NCI-H226 (cell line): ENCODE data around the gene BIN1.

Experiments used
- DNase-seq: peaks from one replicate; pipeline ENCODE4 v3.0.0-alpha.2; 2015

The BIN1 gene

DNA sequence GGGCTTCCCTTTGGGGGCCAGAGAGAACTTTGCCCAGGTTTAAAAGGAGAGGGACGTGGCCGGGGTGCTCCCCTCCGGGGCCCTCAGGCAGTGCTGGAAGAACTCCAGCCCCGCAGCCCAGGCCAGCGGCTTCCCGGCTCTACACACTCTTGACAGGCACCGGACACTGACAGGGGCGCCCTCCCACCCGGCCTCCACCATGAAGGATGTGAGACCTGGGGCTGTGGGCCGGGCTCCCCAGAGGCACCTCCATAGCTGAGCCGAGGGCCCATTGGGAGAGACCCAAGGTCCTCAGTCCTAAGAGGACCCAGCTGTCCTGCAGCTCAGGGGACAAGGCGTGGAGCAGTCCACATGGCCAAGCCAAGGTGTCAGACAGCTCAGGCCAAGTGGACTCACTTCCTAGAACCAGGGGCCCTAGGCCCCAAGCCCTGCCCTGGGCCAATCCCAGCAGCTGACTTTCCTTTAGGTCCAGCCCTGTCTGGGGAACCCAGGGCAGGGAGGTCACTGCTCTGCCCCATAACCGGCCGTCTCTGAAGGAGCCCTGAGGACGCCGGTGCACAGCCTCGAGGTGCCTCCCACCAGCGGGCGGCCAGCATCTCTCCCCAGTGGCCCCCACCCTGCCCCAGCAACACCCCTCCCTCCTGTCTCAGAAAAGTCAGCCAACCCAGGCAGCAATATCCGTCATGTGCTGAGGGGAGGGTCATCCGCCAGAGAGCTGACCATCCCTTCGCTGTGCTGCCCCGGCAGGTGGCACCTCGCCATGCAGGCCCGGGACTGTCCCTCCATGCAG lies 51.8 kb downstream of the BIN1 start:
- no peak for DNase-seq

DNA sequence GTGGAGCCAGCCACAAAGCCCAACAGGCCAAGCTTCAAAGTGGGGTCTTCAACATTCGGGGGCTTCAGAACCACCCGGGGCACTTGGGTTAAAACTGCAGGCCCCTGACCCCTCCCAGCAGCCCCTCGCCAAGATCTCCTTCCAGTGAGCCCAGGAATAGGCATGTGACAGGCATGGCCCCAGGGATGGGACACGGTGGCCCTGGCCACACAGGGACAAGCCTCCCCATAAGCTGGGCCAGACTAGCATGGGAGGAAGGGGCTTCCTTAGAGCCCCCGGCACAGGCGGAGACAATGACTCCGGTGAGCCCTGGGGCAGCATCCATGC lies 52.4 kb downstream of the BIN1 start:
- DNase-seq, result no peak

DNA sequence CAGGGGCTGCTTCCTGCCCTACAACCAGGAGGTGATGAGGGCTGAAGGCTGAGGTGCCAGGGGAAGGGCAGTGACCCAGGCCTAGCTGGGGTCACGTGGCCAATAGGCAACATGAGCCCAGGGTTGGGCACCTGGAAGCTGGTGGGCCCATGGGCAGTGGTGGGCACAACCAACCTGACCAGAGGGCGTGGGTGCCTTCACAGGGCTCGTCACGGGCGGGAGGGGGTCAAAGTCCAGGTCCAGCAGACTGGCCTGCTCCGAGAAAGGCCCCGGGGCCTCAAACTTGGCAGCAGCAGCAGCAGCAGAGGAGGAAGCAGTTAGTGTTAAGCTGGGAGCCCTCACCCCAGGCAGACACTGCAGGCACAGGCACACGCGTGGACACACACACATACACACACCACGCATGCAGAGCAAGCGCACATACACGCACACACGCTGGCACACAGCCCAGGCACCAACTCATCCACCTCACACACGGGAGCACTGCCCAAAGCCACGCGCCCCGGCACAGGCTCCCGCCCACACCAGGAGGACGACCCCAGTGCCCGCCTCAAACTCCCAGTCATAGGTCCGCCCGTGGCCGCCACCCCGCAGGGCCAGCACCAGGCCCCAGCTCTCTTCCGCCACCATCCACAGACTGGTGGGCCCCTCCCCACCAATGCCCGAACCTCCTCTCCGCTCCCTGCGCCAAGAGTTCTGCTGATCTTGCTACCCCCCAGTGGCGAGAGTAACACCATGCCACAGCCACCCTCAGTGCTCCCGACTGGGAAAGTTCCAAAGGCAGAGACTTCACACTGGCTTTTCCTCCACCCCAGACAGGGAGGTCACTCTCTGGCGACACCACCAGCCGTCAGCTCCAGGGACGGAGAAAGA lies 53.0 kb downstream of the BIN1 start:
- no peak for DNase-seq

DNA sequence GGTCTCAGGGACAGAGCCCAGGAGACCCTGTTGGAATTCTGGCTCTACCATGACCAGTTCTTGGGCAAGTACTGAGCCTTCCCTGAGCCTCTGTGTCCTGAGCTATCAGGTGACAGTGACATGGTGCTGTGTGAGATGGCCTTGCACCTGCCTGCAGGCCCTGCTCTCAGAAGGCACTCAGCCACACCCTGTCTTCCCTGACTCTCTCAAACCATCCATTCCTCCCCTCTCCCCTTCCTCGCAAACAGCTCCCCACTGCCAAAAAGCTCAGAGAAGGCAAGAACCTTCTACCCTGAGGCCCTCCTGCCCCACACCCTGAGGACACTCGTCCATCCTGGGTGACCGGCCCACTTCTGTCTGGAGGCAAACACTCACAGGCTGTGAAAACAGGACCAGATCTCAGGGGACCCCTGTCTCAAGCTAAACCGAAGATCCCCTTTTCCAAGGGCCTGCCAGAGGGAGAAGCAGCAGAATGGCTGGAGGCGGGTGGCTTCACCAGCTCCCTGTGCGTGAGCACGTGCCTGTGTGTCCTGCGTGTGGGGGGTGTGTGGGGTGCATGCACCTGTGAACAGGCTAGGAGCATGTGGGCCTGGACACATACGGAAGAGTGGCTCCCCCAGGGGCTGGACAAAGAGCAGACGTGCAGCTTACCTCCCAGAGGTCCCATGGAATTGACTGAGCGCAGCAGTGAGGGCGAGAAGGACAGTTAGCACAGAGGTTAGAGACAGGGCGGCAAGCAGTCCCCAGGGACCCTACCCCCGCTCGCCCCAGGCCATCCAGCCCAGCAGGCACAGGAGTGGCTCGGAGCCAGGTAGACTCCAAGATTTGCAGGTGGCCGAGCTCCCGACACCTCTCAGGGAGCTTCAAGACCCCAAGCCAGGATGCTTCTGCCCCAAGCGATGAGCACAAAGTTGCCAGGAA lies 53.9 kb downstream of the BIN1 start:
- no peak for DNase-seq

DNA sequence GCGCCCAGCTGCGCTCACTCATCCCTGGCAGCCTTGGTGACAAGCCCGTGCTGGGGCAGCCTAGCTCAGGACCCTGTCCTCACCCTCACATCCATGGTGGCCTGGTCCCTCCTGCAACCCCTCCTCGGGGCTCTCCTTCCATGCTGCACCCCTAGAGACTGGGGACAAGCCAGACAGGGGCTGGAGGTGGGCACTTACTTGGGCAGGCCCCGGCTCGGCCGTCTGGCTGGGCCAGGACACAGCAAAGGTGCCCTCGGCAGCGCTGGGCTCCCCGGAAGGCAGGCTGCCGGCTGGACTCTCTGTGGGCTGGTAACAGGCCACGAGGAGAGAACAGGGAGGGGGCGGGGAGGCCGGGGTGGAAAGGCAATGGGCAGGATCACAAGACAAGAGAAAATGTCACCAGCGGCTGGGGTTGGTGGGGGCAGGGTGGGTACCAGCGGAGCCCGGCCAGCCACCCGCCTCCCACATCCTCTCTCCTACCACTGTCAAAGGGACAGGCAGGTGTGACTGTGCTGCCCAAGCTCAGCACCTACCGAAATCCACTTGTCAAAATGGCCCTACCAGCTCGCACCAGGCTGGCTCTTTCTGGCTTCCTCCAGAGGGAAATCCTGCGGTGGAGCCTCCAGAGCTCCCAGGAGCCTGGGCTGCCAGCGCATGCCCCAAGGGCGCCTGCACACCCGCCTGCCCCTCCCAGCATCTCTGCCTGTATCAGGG lies 54.7 kb downstream of the BIN1 start:
- DNase-seq, result no peak

DNA sequence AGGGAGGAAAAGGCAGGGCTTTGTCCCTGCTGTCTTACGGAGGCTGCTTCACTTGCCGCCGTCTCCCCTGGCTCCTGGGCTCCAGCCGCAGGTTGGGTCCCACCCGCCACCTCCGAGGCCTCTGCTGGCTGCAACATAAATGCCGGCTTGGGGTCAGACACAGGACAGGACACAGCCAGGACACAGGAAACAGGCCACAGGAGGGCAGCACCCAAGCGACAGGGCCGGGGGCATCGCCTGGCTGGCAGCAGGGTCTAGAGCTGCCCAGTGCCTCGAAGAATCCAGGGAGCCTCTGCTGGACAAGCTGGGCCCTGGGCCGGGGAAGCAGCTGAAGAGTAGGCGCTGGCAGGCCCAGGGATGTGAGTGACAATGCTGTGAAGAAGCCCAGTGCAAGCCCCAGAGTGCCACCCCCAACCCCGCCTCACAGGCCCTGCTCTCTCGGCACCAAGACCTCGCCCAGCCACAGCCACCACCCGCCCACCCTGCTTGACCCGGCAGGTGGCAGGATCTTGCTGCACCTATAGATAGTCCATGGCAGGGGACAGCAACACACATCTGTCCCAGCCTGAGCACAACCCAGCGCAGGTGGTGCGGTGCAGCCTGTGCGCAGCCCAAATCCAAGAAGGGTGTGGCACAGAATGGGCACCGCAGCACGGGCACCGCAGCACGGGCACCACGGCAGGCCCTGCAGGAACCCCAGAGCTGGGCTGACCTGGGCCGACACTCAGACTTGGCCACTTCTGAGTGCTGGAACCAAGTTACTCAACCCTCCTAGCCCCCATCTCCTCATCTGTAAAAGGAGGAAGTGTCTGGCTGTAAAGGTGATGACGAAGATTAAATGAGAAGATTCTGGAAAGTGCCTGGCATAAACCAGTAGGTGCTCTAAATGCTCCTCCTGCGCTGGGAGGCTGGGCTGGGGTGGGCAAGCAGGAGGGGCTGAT lies 55.6 kb downstream of the BIN1 start:
- no peak for DNase-seq

DNA sequence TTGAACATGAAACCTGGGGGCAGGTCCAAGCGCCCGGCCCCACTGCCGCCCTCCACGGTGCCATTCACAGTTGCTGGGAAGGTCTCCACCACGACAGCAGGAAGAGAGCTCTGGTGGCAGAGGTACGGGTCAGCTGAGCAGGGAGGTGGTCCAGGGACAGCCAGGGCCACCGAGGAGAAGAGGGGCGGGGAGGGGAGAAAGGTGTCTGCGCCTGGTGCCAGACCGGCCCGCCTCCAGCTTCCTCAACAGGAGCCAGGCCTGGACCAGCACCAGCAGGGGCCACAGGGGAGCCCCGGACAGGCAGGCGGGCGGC lies 56.2 kb downstream of the BIN1 start:
- no peak for DNase-seq

DNA sequence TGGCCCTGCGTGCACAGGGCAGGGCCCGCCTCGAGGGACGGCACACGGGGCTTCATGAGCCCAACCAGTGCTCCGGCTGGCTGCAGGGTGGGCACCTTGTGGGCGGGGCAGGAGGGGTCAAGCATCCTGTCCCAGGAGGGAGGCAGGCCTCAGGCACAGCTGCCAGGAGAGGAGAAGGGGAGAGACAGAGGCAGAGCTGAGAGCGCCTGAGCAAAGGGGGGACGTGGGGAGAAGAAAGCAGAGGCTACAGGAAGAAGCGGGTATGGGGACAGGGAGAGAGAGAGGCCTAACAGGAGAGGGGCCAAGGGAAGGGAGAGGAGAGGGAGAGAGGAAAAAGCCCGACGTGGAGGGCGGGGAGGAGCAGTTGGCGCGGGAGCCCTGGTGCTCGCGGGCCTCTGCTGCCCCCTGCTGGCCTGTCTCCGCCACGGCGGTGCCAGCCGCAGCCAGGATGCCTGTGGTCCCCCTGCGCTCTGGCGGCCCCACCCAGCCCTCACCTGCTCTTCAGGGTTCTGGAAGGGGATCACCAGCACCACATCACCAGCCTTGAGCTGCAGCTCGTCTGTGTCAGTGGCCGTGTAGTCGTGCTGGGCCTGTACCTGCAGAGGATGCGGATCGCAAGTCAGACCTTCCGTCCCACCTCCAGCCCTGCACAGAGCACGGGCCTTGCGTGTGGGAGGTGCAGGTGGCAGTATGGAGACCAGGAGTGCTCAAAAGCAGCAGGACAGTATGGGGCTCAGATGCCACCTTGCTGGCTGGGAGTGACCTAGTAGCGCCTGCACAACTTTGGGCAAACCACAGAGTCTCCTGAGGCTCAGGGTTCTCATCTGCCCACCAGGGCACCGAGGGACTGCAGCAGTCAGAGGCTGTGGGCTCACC lies 56.8 kb downstream of the BIN1 start:
- no peak for DNase-seq

DNA sequence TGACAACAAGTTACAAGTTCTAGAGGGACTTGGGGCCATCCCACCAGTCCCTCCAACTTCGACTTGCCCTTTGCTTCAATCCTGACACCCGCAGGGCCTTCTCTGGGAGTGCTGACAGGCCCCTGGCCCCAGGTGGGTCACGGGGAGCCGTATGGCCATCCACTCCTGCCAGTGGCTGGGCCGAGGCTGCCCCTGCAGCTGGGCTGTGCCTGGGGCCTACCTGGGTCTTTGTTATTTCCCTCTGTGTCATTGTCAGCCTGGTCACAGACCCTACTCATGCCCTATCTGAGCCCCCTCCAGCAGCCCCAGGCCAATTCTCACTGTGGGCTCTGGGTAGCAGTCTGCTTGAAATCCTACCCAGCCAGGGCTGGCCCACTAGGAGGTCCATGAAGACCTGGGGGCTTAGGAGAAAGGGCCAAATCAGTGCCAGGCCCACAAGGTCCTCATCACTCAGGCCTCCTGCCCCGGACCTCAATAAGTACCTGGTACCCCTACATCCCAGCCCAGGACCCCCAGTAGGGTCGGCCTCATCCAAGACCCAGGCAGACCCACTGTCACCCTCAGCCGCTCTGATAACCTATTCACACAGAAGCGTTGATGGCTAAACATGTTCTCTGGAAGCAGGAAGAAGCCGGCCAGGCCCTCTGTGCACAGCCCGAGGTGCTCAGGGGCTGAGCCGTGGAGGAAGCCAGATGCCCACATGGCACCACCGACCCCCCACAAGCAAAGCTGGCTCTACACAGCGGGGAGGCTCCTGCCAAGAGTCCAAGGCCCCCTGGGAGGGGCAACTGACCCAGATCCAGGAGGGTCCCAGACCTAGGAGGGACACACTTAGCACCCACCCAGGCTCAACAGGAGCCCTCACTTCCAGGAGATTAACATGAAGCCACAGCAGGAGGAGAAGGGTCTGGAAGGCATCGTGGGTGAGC lies 57.7 kb downstream of the BIN1 start:
- no peak for DNase-seq

DNA sequence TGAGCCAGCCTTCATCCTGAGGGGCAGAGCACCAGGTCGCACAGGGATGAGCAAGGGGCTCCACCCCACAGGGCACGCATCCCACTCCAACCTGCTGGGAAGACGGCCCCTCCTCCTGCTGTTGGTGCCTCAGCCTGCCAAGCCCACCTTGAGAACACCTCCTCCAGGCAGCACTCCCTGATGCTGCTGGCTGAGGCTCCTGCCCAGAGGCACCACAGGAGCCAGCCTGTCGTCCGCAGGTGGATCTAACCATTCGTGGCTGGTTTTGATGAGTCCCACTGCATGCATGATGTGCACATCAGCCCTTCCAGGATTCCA lies 58.4 kb downstream of the BIN1 start:
- no peak for DNase-seq

DNA sequence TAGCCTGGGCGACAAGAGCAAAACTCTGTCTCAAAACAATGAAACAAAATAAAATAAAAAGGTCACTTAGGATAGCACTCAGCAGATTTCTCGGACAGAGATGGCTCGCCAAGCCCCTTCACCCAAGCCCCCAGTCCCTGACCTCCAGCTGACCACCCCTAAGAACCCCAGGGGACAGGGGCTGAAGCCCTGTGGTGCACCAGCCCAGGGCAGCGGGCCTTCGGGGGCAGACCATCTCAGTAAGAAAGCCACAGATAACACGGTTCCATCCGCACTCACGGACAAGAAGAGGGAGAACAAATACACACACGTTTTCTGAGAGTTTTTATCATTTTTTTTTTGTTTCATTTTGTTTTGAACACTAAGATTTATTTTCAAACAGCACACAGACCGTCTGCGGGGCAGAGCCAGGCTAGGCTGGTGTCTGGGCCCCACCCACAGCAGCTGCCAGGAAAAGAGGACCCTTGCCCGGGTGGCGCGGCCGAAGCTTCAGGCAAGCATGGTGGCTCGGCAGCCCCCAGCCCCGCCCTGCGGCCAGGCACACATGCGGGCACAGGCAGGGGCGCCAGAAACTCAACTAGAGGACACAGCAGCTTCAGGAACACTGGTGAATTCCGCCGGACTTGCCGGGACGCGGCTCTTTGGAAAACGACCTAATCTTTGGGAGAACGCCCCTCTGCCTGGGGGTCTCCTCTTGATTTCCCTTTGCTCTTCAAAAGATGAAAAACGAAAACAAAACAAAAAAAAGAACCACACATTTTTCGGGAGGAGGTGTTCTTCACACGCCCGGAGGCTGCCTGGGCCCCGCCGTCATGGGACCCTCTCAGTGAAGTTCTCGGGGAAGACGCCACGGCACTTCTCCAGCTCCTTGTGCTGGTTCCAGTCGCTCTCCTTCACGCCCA lies 59.0 kb downstream of the BIN1 start:
- no peak for DNase-seq

DNA sequence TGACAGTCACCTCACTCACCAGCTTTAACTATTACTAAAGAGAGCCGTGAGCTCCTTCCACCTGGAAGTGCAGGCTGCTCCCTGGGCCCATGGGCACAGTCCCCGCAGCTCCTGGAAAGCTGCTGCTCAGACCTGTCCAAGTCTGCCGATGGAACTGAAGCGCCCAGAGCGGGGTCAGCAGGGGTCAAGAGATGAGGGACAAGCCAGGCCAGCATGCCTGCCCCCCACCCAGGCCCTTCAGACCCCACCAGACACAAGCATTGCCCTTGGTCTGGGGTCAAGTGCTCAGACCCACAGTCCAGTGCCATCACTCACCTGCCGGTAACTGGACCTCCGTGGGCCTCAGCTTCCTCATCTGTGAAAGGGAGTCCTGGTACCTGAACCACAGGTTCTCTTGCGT lies 59.9 kb downstream of the BIN1 start:
- DNase-seq, result no peak

DNA sequence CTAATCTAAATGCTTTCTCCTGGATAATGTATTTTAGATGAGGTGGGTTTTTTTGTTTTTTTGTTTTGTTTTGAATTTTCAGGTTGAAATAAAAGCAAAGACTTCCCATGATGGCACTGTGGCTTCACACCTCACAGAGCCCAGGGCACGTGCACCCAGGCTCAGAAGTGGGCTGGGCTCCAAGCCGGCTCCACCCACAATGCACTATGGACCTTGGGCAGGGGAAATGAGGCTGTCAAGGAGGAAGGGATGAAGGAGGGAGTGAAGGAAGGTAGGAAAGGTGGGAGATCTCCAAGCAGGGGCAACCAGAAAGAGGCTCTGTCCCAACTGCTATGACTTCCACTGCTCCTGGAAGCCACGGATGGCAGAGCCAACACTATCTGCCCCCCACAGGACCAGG lies 60.4 kb downstream of the BIN1 start:
- no peak for DNase-seq

DNA sequence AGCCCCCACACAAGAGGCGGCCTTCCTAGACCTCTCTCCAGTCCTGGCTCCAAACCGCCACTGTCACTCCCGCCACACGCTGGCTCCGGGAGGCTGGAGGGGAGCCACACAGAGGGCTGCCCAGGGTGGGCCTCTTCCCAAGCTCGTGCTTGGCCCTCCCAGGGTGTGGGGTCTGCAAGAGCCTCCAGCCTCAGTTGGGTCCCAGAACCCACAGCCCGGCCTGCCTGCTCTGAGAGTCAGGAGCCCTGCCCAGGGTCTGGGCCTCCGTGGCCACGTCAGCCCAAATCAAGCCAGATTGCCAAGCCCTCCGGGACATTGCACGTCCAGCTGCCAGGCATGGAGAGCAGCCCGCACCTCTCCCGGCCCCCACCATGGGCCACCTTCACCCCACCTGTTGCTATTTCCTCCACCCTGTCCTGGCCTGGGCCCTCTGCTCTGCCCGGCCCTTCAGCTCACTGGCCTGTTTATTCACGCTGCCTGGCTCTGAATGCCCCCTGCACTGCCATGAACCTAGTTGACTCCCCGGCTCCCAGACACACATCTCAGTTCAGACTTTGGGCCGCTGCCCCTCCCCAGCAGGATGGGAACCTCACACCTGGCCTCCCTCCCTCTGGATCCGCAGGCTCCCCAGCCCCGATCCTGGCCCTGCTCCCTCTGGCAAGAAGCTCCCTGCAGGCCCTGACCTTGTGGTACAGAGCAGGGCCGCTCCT lies 61.0 kb downstream of the BIN1 start:
- DNase-seq, result no peak

DNA sequence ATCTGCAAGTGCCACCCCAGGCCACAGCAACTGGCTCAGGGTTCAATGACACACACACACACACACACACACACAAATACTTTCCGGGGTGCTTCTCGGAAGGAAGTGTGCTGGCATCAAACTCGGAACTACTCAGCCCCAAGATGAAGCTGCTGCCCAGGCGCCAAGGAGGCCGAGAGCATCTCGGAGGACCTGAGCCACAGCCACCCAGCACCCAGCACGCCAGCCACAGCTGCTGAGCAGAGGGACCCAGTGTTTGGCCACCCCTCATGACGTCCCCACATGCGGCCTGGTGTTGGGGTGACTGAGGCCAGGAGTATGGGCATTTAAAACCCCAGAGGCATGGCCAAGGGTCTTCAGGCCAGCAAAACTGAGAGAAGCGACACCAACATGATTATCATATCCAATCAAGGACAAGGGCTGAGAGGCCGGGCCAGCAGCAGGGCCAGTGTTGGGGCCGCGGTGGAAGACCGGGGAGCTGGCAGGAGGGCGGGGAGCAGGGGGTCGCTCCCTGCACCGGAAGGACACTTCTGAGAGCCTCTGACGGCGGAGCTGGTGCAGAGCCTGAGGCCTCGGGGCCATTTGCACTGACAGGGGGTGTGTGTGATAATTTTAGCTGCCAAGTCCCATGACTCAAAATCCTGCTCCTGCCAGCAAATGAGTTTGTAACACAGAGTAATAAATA lies 61.8 kb downstream of the BIN1 start:
- no peak for DNase-seq

DNA sequence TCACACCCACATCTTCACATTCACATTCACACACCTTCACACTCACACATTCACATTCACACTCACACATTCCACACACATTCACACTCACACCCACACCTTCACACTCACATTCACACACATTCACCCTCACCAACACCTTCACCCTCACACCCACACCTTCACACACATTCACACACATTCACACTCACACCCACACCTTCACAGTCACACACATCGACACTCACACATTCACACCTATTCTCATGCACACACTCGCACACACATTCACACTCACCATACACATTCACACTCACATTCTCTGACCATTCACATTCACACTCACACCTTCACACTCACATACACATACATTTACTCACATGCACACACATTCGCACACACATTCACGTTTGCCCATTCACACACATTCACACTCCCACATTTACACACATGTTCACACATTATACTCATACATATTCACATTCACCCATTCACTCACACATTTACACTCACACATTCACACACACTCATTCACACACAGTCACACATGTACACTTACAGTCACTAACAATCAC lies 62.7 kb downstream of the BIN1 start:
- DNase-seq, result no peak
